ENCODE data around the gene MYO3B.
"Not testable (repeated sequence)": the region's sequence is repeated elsewhere in the genome, so short reads cannot be mapped to it uniquely, and the experiment has no call there.

Gene MYO3B

DNA sequence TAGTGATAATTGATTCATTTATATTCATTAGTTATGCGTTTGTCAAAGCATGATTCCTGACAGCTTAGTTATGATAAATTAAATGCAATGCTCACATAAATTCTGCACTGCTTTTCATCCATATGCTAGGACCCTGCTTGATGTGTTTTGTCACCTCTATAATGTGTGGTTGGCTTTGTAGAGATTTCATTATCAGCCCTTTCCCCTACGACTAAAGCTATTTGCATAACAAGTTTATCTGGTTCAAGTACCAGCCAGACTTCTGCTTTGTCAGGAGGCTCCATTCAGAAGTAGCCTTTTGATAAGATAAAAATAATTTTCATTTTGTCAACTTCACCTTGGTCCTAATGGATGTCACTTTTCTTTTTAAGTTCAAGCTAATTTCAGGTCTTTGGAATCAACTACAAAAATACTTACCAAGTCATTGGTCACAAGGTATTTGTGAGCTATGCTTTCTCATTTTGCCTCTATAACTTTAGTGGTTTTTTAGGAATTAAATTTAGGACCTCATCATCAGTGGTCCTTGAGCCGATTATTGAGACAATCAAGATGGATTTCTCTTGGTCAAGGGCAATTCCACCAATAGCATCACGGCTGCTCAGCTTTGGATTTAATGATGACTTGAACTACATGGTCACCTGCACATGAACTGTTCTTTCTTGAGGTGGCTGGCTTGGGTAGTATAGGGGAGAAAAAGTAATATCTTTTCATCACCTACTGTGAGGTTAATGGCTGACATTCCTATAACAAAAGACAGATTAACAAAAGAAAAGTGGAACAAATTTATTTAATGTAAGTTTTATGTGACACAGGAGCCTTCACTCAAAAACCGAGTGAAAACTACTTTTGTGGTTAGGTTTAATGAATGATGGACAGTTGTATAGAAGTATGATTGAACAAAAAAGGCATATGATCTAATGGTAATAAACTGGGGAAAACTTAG is 162.1 kb downstream of the MYO3B start:
- TF ChIP-seq, protein P1, sequence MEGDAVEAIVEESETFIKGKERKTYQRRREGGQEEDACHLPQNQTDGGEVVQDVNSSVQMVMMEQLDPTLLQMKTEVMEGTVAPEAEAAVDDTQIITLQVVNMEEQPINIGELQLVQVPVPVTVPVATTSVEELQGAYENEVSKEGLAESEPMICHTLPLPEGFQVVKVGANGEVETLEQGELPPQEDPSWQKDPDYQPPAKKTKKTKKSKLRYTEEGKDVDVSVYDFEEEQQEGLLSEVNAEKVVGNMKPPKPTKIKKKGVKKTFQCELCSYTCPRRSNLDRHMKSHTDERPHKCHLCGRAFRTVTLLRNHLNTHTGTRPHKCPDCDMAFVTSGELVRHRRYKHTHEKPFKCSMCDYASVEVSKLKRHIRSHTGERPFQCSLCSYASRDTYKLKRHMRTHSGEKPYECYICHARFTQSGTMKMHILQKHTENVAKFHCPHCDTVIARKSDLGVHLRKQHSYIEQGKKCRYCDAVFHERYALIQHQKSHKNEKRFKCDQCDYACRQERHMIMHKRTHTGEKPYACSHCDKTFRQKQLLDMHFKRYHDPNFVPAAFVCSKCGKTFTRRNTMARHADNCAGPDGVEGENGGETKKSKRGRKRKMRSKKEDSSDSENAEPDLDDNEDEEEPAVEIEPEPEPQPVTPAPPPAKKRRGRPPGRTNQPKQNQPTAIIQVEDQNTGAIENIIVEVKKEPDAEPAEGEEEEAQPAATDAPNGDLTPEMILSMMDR (IDR thresholded peaks at IDR 0.05; ENCODE audit: low read depth, low read length) = no peak

DNA sequence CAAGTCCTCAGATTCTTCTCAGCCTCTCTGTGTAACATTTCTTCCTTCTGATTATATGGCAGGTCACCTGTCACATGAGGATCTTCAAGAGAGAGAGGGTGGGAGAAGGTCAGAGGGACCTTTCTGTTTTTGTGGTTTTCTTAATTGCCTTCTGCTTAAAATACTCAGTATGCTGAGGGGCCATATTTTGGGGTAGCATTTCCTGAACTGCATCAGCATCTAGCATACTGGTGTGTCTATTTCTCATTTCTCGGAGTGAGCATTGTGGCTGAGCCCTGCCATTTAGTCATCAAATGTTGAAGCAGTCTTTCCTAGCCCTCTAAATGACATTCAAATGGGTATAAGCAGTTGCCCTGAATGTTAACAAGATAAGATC is 162.7 kb downstream of the MYO3B start:
- TF ChIP-seq, protein P1 (IDR thresholded peaks at IDR 0.05; ENCODE audit: low read depth, low read length) = no peak
- no peak for DNase-seq (ENCODE audit: low read depth in 2 of 2)
- no peak overlapping the region for H3K4me3 ChIP-seq (replicated peaks in 1 of 2; ENCODE audit: low read depth in 2 of 2, low read length in 2 of 2)

More for the DNA sequence above, 162.1 kb downstream of the MYO3B start:
- H3K4me3 ChIP-seq (replicated peaks in 1 of 2; ENCODE audit: low read depth in 2 of 2, low read length in 2 of 2) = no peak overlapping the region
- DNase-seq (ENCODE audit: low read depth in 2 of 2) = no peak

DNA sequence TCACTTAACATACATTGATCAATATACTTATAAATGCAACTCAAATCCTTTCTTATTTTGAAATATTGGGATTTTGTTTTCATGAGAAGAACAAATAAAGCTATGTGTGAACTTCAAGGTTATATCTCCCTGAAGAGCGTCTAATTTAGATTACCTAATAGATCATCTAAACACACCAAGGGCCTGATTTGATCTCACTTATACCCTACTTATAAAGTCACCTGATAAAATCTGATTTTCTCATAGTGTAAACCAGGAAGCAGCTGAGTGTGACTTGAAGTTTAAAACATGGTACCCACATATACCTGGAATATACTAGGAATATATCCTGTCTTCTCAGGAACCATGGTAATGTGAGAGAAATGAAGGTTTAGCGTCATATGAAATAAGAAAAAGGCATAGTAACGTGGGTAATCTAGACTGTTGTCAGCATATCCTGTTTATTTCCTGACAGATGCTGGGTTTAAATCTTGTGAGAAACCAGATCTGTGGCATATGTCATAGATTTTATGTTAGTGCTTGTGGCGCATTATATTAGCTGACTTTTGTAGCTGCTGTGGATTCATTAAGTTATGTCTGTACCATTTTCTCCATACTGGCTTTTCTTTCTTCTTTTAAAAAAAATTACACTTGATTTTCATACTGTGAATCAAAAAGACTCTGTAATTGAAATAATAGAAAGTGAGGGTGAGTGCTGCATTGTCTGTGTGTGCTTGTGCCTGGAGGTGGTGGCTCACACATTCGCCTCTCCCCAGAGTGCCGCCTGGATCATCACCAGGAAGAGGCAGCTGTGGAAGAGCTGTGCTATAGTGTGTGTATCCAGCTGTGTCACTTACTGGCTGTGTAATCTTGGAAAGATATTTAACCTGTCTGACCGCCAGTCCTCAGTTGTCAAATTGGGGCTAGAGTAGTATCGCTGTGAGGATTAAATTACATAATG is 164.0 kb downstream of the MYO3B start:
- TF ChIP-seq, protein P1 (IDR thresholded peaks at IDR 0.05; ENCODE audit: low read depth, low read length) = no peak
- DNase-seq (ENCODE audit: low read depth in 2 of 2) = no peak
- no peak overlapping the region for H3K4me3 ChIP-seq (replicated peaks in 1 of 2; ENCODE audit: low read depth in 2 of 2, low read length in 2 of 2)

DNA sequence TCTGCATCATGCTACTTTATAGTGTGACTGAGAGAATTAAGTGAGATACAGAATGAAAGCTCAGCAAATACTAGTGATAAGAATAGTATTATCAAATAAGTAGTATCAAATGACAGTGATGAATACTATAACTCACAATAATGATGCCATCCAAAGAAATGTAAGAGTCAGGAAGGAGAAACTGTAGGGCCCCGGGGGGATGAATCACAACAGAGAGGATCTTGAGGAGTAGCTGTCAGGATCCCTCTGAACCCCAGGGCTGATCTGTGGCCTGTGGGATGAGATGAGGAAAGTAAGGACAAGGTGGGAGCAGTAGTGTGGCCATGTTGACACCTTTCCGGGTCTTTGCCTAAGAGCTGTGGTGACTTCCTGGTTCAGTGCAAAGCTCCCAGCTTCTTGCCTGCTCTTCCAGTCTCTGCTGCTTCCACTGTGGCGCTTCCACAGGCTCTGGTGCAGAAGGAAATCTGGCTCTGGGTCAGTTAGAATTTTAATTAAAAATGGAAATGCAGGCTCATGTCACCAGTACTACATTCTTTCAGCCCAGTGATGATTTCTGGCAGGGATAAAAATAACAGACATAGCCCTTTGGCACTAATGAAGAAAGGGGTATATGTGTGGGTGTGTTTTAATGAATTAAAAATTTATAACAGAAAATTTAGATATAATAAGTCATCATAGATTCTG is 166.9 kb downstream of the MYO3B start:
- H3K4me3 ChIP-seq (replicated peaks in 1 of 2; ENCODE audit: low read depth in 2 of 2, low read length in 2 of 2) = no peak overlapping the region
- DNase-seq (ENCODE audit: low read depth in 2 of 2) = no peak
- TF ChIP-seq, protein P1 (IDR thresholded peaks at IDR 0.05; ENCODE audit: low read depth, low read length) = no peak

DNA sequence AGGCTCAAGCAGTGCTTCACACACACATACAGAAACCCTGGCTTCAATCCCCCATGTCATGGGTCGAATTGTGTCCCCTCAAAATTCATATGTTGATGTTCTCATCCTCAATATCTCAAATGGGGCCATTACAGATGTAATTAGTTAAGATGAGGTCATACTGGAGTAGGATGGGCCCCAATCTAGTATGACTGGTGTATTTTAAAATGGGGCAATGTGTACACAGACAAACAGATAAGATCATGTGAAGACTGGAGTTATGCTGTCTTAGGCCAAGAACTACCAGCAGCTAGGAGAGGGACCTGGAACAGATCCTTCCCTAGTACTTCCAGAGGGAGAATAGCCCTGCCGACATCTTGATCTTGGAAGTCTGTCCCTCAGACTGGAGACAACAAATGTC is 167.7 kb downstream of the MYO3B start:
- no peak for DNase-seq (ENCODE audit: low read depth in 2 of 2)
- H3K4me3 ChIP-seq (replicated peaks in 1 of 2; ENCODE audit: low read depth in 2 of 2, low read length in 2 of 2) = no peak overlapping the region
- TF ChIP-seq, protein P1 (IDR thresholded peaks at IDR 0.05; ENCODE audit: low read depth, low read length) = no peak

DNA sequence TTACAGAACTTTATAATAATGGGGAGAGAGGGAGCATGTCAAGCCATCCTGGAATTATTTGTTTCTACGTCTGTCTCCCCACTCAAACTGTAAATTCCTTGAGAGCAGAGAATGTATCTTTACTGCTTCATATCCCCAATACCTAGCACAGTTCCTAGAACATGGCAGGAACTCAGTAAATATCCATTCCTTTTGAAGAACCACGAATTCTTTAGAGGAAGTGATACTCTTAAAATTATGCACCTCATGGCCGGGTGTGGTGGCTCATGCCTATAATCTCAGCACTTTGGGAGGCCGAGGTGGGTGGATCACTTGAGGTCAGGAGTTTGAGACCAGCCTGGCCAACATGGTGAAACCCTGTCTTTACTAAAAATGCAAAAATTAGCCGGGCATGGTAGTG is 171.3 kb downstream of the MYO3B start:
- H3K4me3 ChIP-seq (replicated peaks in 1 of 2; ENCODE audit: low read depth in 2 of 2, low read length in 2 of 2); DNase-seq (ENCODE audit: low read depth in 2 of 2): not testable (repeated sequence)

All from cardiac fibroblast (primary cell).